Type B pancreatic cell (in vitro differentiated cells): ENCODE results near the gene ZNF444. TPM values are rescaled to one million over a fixed set of nuclear protein-coding genes. Genes with fewer than 3 reads are reported as not detected.
A peak's percentile ranks its signal among the peaks of the same experiment; 100 is the strongest.

Source experiments
- DNase-seq: peaks from one replicate; pipeline ENCODE4 v3.0.0; 2021; ENCODE audit warnings: mixed read lengths; ENCODE audit not compliant: unreplicated experiment; ENCODE audit errors: extremely low spot score
- H3K27ac Mint-ChIP-seq: 2 replicates; pipeline ENCODE4 v1.8.0; 2021; ENCODE audit warnings: mild to moderate bottlenecking, mixed read lengths
- H3K27me3 Mint-ChIP-seq: 2 replicates; pipeline ENCODE4 v1.8.0; 2021; ENCODE audit warnings: mixed read lengths
- H3K36me3 Mint-ChIP-seq: 2 replicates; pipeline ENCODE4 v1.8.0; 2021; ENCODE audit warnings: mixed read lengths
- H3K4me1 Mint-ChIP-seq: one replicate; pipeline ENCODE4 v1.8.0; 2021; ENCODE audit warnings: mixed read lengths; ENCODE audit not compliant: unreplicated experiment
- H3K4me3 Mint-ChIP-seq: 2 replicates; pipeline ENCODE4 v1.8.0; 2021; ENCODE audit warnings: mild to moderate bottlenecking, mixed read lengths
- H3K9me3 Mint-ChIP-seq: 2 replicates; pipeline ENCODE4 v1.8.0; 2021; ENCODE audit warnings: mixed read lengths
- CTCF ChIP-seq: fragments of 200-600 bp; sonication (generic); conservative IDR thresholded peaks from 2 replicates; pipeline ENCODE4 v1.5.0; 2021; ENCODE audit warnings: antibody characterized with exemption, mild to moderate bottlenecking
- total RNA-seq: library from RNA; stranded (reverse); gene quantifications from 2 replicates; pipeline ENCODE4 v1.2.1, GENCODE V29; 2021; ENCODE audit warnings: low replicate concordance

ZNF444 gene
- total RNA-seq, 1 donor from 2014 or later: 40.7 TPM

GRCh38 chr19:56106397-56106849, 34.7 kb upstream of the ZNF444 start:
- Mint-ChIP-seq H3K4me3 (no peak overlapping the region), H3K27me3 (no peaks in the 10 kb centered on the region), H3K4me1 (peaks cover 17% of the 10 kb centered on the region), H3K27ac (peak overlapping the region; percentile 70), H3K9me3 (no peaks in the 10 kb centered on the region), H3K36me3 (peaks cover 2% of the 10 kb centered on the region)
- TF ChIP-seq CTCF: no peak
- no peak for DNase-seq

- Mint-ChIP-seq H3K4me3 (no peak overlapping the region), H3K4me1 (peaks cover 22% of the 10 kb centered on the region), H3K27me3 (no peaks in the 10 kb centered on the region), H3K36me3 (no peaks in the 10 kb centered on the region), H3K9me3 (no peaks in the 10 kb centered on the region), H3K27ac (no peak overlapping the region)
- DNase-seq: no peak
- TF ChIP-seq CTCF: no peak
These were observed 34.1 kb upstream of the ZNF444 start for GRCh38 chr19:56106993-56107392.

GRCh38 chr19:56107626-56108351, 33.3 kb upstream of the ZNF444 start:
- no peak for DNase-seq
- Mint-ChIP-seq H3K27me3 (no peaks in the 10 kb centered on the region), H3K4me1 (peaks cover 28% of the 10 kb centered on the region), H3K27ac (no peak overlapping the region), H3K36me3 (no peaks in the 10 kb centered on the region), H3K4me3 (no peak overlapping the region), H3K9me3 (no peaks in the 10 kb centered on the region)
- TF ChIP-seq CTCF: no peak

GRCh38 chr19:56108447-56109195, 32.5 kb upstream of the ZNF444 start:
- DNase-seq: no peak
- Mint-ChIP-seq H3K4me1 (peaks cover 36% of the 10 kb centered on the region), H3K27me3 (no peaks in the 10 kb centered on the region), H3K9me3 (no peaks in the 10 kb centered on the region), H3K4me3 (no peak overlapping the region), H3K36me3 (no peaks in the 10 kb centered on the region), H3K27ac (peak overlapping the region; percentile 70)
- no peak for TF ChIP-seq CTCF

GRCh38 chr19:56109226-56109625, 31.9 kb upstream of the ZNF444 start:
- Mint-ChIP-seq H3K4me3 (no peak overlapping the region), H3K36me3 (no peaks in the 10 kb centered on the region), H3K27me3 (no peaks in the 10 kb centered on the region), H3K4me1 (peaks cover 40% of the 10 kb centered on the region), H3K27ac (no peak overlapping the region), H3K9me3 (no peaks in the 10 kb centered on the region)
- DNase-seq: no peak
- TF ChIP-seq CTCF: no peak
